Activated B cell treated with CpG ODN at 0.5 μM for 24 hours (primary cell): ENCODE data around the gene ZBTB8OS. TPM values are rescaled to one million over a fixed set of nuclear protein-coding genes. Genes with fewer than 3 reads are reported as not detected.
"Not testable (repeated sequence)": the region's sequence is repeated elsewhere in the genome, so short reads cannot be mapped to it uniquely, and the experiment has no call there.

Experiments
- ATAC-seq: fragments of 200-7000 bp; cut with Tn5 transposase; one replicate; pipeline ENCODE4 v1.10.0; 2021; ENCODE audit warnings: low read depth, mild to moderate bottlenecking, moderate library complexity
- CTCF ChIA-PET: fragments of 350-600 bp; sonication (Branson Sonifier 250); formaldehyde crosslinking; loops from one replicate; lab custom pipeline; 2021; ENCODE audit warnings: antibody characterized with exemption; lab: Charles Lee
- POLR2A ChIA-PET: fragments of 350-600 bp; sonication (Branson Sonifier 250); formaldehyde crosslinking; loops from one replicate; lab custom pipeline; 2021; ENCODE audit warnings: antibody characterized with exemption; lab: Charles Lee
- DNase-seq: peaks from one replicate; pipeline ENCODE4 v3.0.0; 2022
- H3K27ac Mint-ChIP-seq: one replicate; pipeline ENCODE4 v1.8.0; 2020; ENCODE audit warnings: mixed read lengths
- H3K27me3 Mint-ChIP-seq: one replicate; pipeline ENCODE4 v1.8.0; 2021; ENCODE audit warnings: mixed read lengths
- H3K36me3 Mint-ChIP-seq: one replicate; pipeline ENCODE4 v1.8.0; 2021; ENCODE audit warnings: low read depth, mixed read lengths
- H3K4me1 Mint-ChIP-seq: one replicate; pipeline ENCODE4 v1.8.0; 2021; ENCODE audit warnings: mixed read lengths
- H3K4me3 Mint-ChIP-seq: one replicate; pipeline ENCODE4 v1.8.0; 2020; ENCODE audit warnings: mild to moderate bottlenecking, mixed read lengths
- H3K9me3 Mint-ChIP-seq: one replicate; pipeline ENCODE4 v1.8.0; 2020; ENCODE audit warnings: mixed read lengths
- CTCF ChIP-seq: fragments of 200-600 bp; IDR thresholded peaks from one replicate; pipeline ENCODE4 v1.8.0; 2022; ENCODE audit warnings: antibody characterized with exemption, mild to moderate bottlenecking
- intact Hi-C: fragments of 100-400 bp; cut with micrococcal nuclease; formaldehyde crosslinking; loops from one replicate; pipeline ENCODE4 v1.15.1; 2024
- total RNA-seq: library from RNA; stranded (reverse); gene quantifications from 2 replicates; pipeline ENCODE4 v1.2.3, GENCODE V29; 2022

ZBTB8OS gene
- total RNA-seq, 1 donor from 2014 or later, result 65.3 TPM

DNA sequence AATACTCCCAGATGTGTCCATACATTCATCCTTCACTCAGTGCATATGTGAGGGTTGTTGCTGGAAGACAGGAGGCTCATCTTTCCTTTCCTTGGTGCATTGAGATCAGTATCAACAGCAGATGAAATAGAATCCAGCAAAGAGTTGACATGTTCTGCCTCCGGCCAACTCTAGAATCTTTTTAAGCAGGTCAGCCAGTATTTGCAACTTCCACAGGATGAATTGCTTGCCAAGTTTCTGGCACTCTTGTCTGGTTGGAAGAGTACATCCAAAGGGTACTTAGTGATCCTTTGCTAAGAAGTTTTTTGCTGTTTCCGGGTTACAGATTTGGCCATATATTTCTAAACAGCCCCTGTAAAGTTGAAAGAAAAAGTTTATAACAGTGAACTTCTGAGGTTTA lies 31.2 kb upstream of the ZBTB8OS start:
- Mint-ChIP-seq H3K9me3 (no peaks in the 10 kb centered on the region), H3K27ac (no peak overlapping the region), H3K4me3 (no peak overlapping the region), H3K27me3 (no peaks in the 10 kb centered on the region), H3K4me1 (no peaks in the 10 kb centered on the region), H3K36me3 (peaks cover 81% of the 10 kb centered on the region)
- TF ChIP-seq CTCF, result no peak
- intact Hi-C loops, result no loop called here
- DNase-seq (no peak), ATAC-seq (no peak)
- ChIA-PET POLR2A (no interaction called here), CTCF (no interaction called here)

DNA sequence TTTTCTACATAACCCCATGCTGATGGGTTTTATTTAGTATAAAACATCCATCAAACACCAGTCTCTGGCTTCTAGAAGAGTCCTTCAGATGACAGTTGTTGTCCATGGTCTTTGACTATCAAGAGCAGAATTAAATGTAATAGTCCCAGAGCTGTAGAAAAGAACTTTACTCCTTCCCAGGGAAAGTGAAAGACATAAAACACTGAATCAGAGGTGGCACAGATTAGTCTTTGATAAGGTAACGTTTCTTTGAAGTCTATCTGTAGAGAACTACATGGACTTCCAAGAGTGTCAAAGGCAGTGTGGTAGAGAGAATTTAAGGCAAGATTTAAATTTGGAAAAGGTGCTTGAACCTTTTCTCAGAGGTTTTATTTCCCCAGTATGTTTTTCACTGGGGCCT lies 30.3 kb upstream of the ZBTB8OS start:
- Mint-ChIP-seq H3K27me3 (no peaks in the 10 kb centered on the region), H3K9me3 (no peaks in the 10 kb centered on the region), H3K4me3 (no peak overlapping the region), H3K4me1 (no peaks in the 10 kb centered on the region), H3K36me3 (peaks cover 80% of the 10 kb centered on the region), H3K27ac (no peak overlapping the region)
- CTCF ChIA-PET, result no interaction called here
- TF ChIP-seq CTCF, result no peak
- POLR2A ChIA-PET, result no interaction called here
- no peak for ATAC-seq
- intact Hi-C loops, result no loop called here
- DNase-seq, result no peak

GRCh38 chr1:32679993-32680392 lies 29.6 kb upstream of the ZBTB8OS start:
- POLR2A ChIA-PET, CTCF ChIA-PET, H3K27ac Mint-ChIP-seq: not testable (repeated sequence)

GRCh38 chr1:32676945-32677344 lies 26.6 kb upstream of the ZBTB8OS start:
- no peaks in the 10 kb centered on the region for H3K4me1 Mint-ChIP-seq
- intact Hi-C loops, result no loop called here
- H3K36me3 Mint-ChIP-seq, result peaks cover 78% of the 10 kb centered on the region
- H3K27ac Mint-ChIP-seq, result no peak overlapping the region
- ATAC-seq (no peak), DNase-seq (no peak)
- H3K27me3 Mint-ChIP-seq, result no peaks in the 10 kb centered on the region
- no peak for TF ChIP-seq CTCF
- POLR2A ChIA-PET, result no interaction called here
- CTCF ChIA-PET, result no interaction called here
- no peaks in the 10 kb centered on the region for H3K9me3 Mint-ChIP-seq
- H3K4me3 Mint-ChIP-seq, result no peak overlapping the region

More at GRCh38 chr1:32679993-32680392, 29.6 kb upstream of the ZBTB8OS start:
- DNase-seq, H3K27me3 Mint-ChIP-seq, H3K4me1 Mint-ChIP-seq, intact Hi-C loops, H3K4me3 Mint-ChIP-seq, H3K9me3 Mint-ChIP-seq, ATAC-seq: not testable (repeated sequence)
- peaks cover 77% of the 10 kb centered on the region for H3K36me3 Mint-ChIP-seq

DNA sequence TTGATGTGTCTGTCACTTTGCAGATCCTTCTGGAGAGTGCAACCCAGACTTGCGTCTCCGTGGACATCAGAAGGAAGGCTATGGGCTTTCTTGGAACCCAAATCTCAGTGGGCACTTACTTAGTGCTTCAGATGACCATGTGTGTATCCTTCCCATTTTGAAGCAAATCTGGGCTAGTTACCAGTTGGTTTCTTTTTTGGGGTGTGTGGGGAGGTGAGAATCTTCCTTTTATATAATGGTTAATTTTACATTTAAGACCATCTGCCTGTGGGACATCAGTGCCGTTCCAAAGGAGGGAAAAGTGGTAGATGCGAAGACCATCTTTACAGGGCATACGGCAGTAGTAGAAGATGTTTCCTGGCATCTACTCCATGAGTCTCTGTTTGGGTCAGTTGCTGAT lies 18.4 kb upstream of the ZBTB8OS start:
- H3K9me3 Mint-ChIP-seq, POLR2A ChIA-PET, H3K4me1 Mint-ChIP-seq, H3K27me3 Mint-ChIP-seq, H3K4me3 Mint-ChIP-seq, intact Hi-C loops, ATAC-seq, DNase-seq, H3K27ac Mint-ChIP-seq, CTCF ChIA-PET: not testable (repeated sequence)
- H3K36me3 Mint-ChIP-seq, result peaks cover 80% of the 10 kb centered on the region

- Mint-ChIP-seq H3K27me3 (no peaks in the 10 kb centered on the region), H3K9me3 (no peaks in the 10 kb centered on the region), H3K27ac (no peak overlapping the region), H3K36me3 (peaks cover 73% of the 10 kb centered on the region), H3K4me3 (no peak overlapping the region), H3K4me1 (peaks cover 2% of the 10 kb centered on the region)
- ChIA-PET CTCF (no interaction called here), POLR2A (no interaction called here)
- TF ChIP-seq CTCF, result no peak
- DNase-seq (no peak), ATAC-seq (no peak)
- intact Hi-C loops, result no loop called here
These were observed 16.7 kb upstream of the ZBTB8OS start for GRCh38 chr1:32666901-32667566.
